GM06990 (cell line): Measurements from ENCODE around the gene SHMT2.

ENCODE experiments used
- DNase-seq: peaks from one replicate; pipeline ENCODE4 v3.0.0-alpha.2; 2011; ENCODE audit not compliant: insufficient read length; ENCODE audit errors: extremely low read depth
- H3K27me3 ChIP-seq: replicated peaks from 2 replicates; pipeline ENCODE4 v1.6.0; 2011; ENCODE audit warnings: low read length; ENCODE audit not compliant: control insufficient read depth, insufficient read depth
- H3K36me3 ChIP-seq: 2 replicates; pipeline ENCODE4 v1.5.1; 2011; ENCODE audit warnings: low read length; ENCODE audit not compliant: control insufficient read depth, insufficient read depth
- H3K4me3 ChIP-seq: replicated peaks from 2 replicates; pipeline ENCODE4 v1.5.1; 2011; ENCODE audit warnings: low read depth, mild to moderate bottlenecking, control low read depth, low read length
- CTCF ChIP-seq: IDR thresholded peaks from 2 replicates; pipeline ENCODE4 v1.5.1; 2011; ENCODE audit warnings: low read length, control low read depth, mild to moderate bottlenecking, inconsistent platforms; ENCODE audit not compliant: insufficient read depth, poor library complexity, severe bottlenecking

SHMT2 gene

GRCh38 chr12:57234233-57234570 is 4.7 kb downstream of the SHMT2 start:
- no peak for DNase-seq
- Histone ChIP-seq H3K27me3 (no peaks in the 10 kb centered on the region; the same call in 1 of the 2 replicates), H3K36me3 (peaks cover 31% of the 10 kb centered on the region), H3K4me3 (no peak overlapping the region)
- TF ChIP-seq CTCF, result no peak

GRCh38 chr12:57234571-57235016 is 5.1 kb downstream of the SHMT2 start:
- no peaks in the 10 kb centered on the region; the same call in 1 of the 2 replicates for H3K27me3 ChIP-seq
- no peak for TF ChIP-seq CTCF
- no peak for DNase-seq
- peaks cover 31% of the 10 kb centered on the region for H3K36me3 ChIP-seq
- H3K4me3 ChIP-seq, result no peak overlapping the region

- Histone ChIP-seq H3K36me3 (peaks cover 31% of the 10 kb centered on the region), H3K27me3 (no peaks in the 10 kb centered on the region; the same call in 1 of the 2 replicates), H3K4me3 (no peak overlapping the region)
- no peak for DNase-seq
- TF ChIP-seq CTCF, result no peak
Observed at GRCh38 chr12:57235017-57235727, 5.7 kb downstream of the SHMT2 start.

- no peak for TF ChIP-seq CTCF
- H3K4me3 ChIP-seq, result no peak overlapping the region
- H3K36me3 ChIP-seq, result peaks cover 31% of the 10 kb centered on the region
- DNase-seq, result no peak
- no peaks in the 10 kb centered on the region; the same call in 1 of the 2 replicates for H3K27me3 ChIP-seq
Observed at GRCh38 chr12:57235728-57236131, 6.2 kb downstream of the SHMT2 start.

GRCh38 chr12:57236201-57236924 is 6.9 kb downstream of the SHMT2 start:
- peaks cover 3% of the 10 kb centered on the region; the same call in 1 of the 2 replicates for H3K27me3 ChIP-seq
- H3K4me3 ChIP-seq, result no peak overlapping the region
- no peak for TF ChIP-seq CTCF

More at GRCh38 chr12:57236201-57236924, 6.9 kb downstream of the SHMT2 start:
- peaks cover 28% of the 10 kb centered on the region for H3K36me3 ChIP-seq
- peak; percentile 50 for DNase-seq
